Measurements from ENCODE around the gene PSMC3. TPM values are rescaled to one million over a fixed set of nuclear protein-coding genes. Genes with fewer than 3 reads are reported as not detected.
A peak's percentile ranks its signal among the peaks of the same experiment; 100 is the strongest.

PSMC3 gene
- total and polyA plus RNA-seq, 9 of the 15 experiments (the other 6 are each of a cell fraction or from before 2014, with no cell fraction given): 44.3 to 324 (median 240) TPM

DNA sequence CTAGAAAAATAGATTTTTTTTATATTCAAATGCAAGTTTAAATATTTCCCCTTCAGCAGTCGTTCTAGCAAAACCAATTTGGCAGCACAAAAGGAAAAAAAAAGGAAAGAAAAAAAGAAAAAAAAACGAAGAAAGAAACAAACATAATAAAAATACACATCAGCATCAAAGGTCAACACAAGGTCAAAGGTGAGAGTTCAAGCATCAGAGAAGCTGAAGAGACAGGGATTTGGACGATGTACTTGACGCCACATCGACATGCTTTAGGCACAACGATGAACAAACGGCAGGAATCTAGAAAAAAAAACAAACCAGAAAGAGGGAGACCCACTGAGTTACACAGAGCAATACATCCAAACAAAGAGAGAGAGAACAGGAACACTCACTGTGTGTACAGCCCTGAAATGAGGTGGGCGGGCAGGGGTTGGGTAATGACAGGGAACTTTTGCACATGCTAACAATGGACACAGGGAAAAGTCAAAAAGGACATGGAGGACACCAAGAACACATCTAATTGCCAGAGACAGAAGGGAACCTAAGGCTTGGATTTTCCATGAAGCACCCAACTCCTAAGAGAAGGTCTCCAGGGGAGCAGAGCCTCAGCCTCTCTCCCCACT lies 42.5 kb upstream of the PSMC3 start:
- no TSS peak for BruUV-seq (replicated peaks)
- WGBS (ENCODE audit: insufficient coverage, low coverage, missing lambda C conversion rate): 63% methylated on average over 7 of the region's 8 CpGs
- Histone ChIP-seq H3K4me1 (replicated peaks in 1 of 2; ENCODE audit: control insufficient read depth in 2 of 2, insufficient read depth in 2 of 2, low read length in 2 of 2) (no peaks in the 10 kb centered on the region), H3K27ac (ENCODE audit: extremely low read depth, low read depth, low read length) (no peak overlapping the region), H4K20me1 (replicated peaks; ENCODE audit: control insufficient read depth, insufficient read depth, low read length) (peaks cover 18% of the 10 kb centered on the region; the same call in 1 of the 2 replicates), H3K4me2 (ENCODE audit: insufficient read depth, low read length) (no peak overlapping the region), H3K79me2 (ENCODE audit: control insufficient read depth, insufficient read depth, low read length) (peaks cover 4% of the 10 kb centered on the region; the same call in 1 of the 3 replicates), H3K9ac (ENCODE audit: insufficient read depth in 1 of 2, low read depth in 2 of 2, low read length in 2 of 2) (no peak overlapping the region), H2AFZ (ENCODE audit: low read depth, low read length) (no peak overlapping the region), H3K36me3 (ENCODE audit: control insufficient read depth, insufficient read depth, low read length) (peaks cover 91% of the 10 kb centered on the region), H3K9me1 (ENCODE audit: control insufficient read depth, insufficient read depth, low read length) (no peaks in the 10 kb centered on the region), H3K9me3 (replicated peaks; ENCODE audit: control insufficient read depth, insufficient read depth, low read depth, low read length) (no peaks in the 10 kb centered on the region), H3K27me3 (ENCODE audit: control insufficient read depth in 2 of 2, insufficient read depth in 2 of 2, low read length in 2 of 2) (no peaks in the 10 kb centered on the region), H3K4me3 (no peak overlapping the region)
- TF ChIP-seq POLR3G (IDR thresholded peaks at IDR 0.05; ENCODE audit: extremely low read depth, insufficient read length, insufficient replicate concordance): no peak
- no peak for TF ChIP-seq ZNF507 (tag; conservative IDR thresholded peaks at IDR 0.05)
- no peak for TF ChIP-seq FOXM1 (IDR thresholded peaks at IDR 0.05; ENCODE audit: low read depth)
- no peak for TF ChIP-seq FOXM1 (CRISPR knock-in tag; IDR thresholded peaks at IDR 0.05; ENCODE audit: low read depth)
- TF ChIP-seq, protein P1, sequence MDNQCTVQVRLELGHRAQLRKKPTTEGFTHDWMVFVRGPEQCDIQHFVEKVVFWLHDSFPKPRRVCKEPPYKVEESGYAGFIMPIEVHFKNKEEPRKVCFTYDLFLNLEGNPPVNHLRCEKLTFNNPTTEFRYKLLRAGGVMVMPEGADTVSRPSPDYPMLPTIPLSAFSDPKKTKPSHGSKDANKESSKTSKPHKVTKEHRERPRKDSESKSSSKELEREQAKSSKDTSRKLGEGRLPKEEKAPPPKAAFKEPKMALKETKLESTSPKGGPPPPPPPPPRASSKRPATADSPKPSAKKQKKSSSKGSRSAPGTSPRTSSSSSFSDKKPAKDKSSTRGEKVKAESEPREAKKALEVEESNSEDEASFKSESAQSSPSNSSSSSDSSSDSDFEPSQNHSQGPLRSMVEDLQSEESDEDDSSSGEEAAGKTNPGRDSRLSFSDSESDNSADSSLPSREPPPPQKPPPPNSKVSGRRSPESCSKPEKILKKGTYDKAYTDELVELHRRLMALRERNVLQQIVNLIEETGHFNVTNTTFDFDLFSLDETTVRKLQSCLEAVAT (IDR thresholded peaks at IDR 0.05): peak in 1 of 2 experiments; percentile 65; a peak in 1 of 4 replicates
- no peak for TF ChIP-seq BRCA1 (IDR thresholded peaks at IDR 0.05)
- no peak for TF ChIP-seq BRCA1 (CRISPR knock-in tag; IDR thresholded peaks at IDR 0.05)
- no peak for TF ChIP-seq ZNF282 (CRISPR knock-in tag; IDR thresholded peaks at IDR 0.05)
- TF ChIP-seq NR2C2 (CRISPR knock-in tag; IDR thresholded peaks at IDR 0.05): peak; percentile 87
- peak; percentile 91 for TF ChIP-seq NR2C2 (tag; IDR thresholded peaks at IDR 0.05)
- no peak for TF ChIP-seq CBX3 (IDR thresholded peaks at IDR 0.05; ENCODE audit: borderline replicate concordance in 1 of 2, low read length in 2 of 2)
- TF ChIP-seq KLF10 (CRISPR knock-in tag; IDR thresholded peaks at IDR 0.05): no peak
- TF ChIP-seq, protein P2, sequence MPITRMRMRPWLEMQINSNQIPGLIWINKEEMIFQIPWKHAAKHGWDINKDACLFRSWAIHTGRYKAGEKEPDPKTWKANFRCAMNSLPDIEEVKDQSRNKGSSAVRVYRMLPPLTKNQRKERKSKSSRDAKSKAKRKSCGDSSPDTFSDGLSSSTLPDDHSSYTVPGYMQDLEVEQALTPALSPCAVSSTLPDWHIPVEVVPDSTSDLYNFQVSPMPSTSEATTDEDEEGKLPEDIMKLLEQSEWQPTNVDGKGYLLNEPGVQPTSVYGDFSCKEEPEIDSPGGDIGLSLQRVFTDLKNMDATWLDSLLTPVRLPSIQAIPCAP (CRISPR knock-in tag; IDR thresholded peaks at IDR 0.05; ENCODE audit: borderline replicate concordance): no peak
- TF ChIP-seq ZNF12 (CRISPR knock-in tag; IDR thresholded peaks at IDR 0.05): no peak
- no peak for TF ChIP-seq ZNF354B (CRISPR knock-in tag; IDR thresholded peaks at IDR 0.05)
- TF ChIP-seq NR2C1 (IDR thresholded peaks at IDR 0.05): peak; percentile 95
- TF ChIP-seq NR2C1 (tag; IDR thresholded peaks at IDR 0.05): peak; percentile 91
- no peak for TF ChIP-seq CAMTA2 (CRISPR knock-in tag; conservative IDR thresholded peaks at IDR 0.05)
- TF ChIP-seq PPARD (CRISPR knock-in tag; IDR thresholded peaks at IDR 0.05): no peak
- no peak for TF ChIP-seq ARHGAP35 (IDR thresholded peaks at IDR 0.05; ENCODE audit: partially characterized antibody)
- no peak for TF ChIP-seq POLR2AphosphoS2 (IDR thresholded peaks at IDR 0.05; ENCODE audit: low read length)
- TF ChIP-seq ELF1 (tag; IDR thresholded peaks at IDR 0.05): no peak
- TF ChIP-seq RFX1 (IDR thresholded peaks at IDR 0.05): no peak
- TF ChIP-seq, protein P3, sequence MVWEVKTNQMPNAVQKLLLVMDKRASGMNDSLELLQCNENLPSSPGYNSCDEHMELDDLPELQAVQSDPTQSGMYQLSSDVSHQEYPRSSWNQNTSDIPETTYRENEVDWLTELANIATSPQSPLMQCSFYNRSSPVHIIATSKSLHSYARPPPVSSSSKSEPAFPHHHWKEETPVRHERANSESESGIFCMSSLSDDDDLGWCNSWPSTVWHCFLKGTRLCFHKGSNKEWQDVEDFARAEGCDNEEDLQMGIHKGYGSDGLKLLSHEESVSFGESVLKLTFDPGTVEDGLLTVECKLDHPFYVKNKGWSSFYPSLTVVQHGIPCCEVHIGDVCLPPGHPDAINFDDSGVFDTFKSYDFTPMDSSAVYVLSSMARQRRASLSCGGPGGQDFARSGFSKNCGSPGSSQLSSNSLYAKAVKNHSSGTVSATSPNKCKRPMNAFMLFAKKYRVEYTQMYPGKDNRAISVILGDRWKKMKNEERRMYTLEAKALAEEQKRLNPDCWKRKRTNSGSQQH (CRISPR knock-in tag; IDR thresholded peaks at IDR 0.05): no peak
- no peak for DNase-seq (ENCODE audit: extremely low read depth in 1 of 4, low spot score in 3 of 4)
- ChIA-PET POLR2A (no interaction called here), CTCF (ENCODE audit: low intra/inter-chr PET ratio) (no interaction called here)
- no peak for FAIRE-seq
- in situ Hi-C loops (cut with MboI): no loop called here
- peak; percentile 24; the same call in 2 of the 3 replicates for ATAC-seq
- intact Hi-C loops (cut with micrococcal nuclease): no loop called here
